Type B pancreatic cell (in vitro differentiated cells): ENCODE data around the gene FNDC10. TPM values are rescaled to one million over a fixed set of nuclear protein-coding genes. Genes with fewer than 3 reads are reported as not detected.

Experiments used
- DNase-seq: peaks from one replicate; pipeline ENCODE4 v3.0.0; 2021; ENCODE audit warnings: mixed read lengths; ENCODE audit not compliant: unreplicated experiment; ENCODE audit errors: extremely low spot score
- H3K27ac Mint-ChIP-seq: 2 replicates; pipeline ENCODE4 v1.8.0; 2021; ENCODE audit warnings: mild to moderate bottlenecking, mixed read lengths
- H3K27me3 Mint-ChIP-seq: 2 replicates; pipeline ENCODE4 v1.8.0; 2021; ENCODE audit warnings: mixed read lengths
- H3K36me3 Mint-ChIP-seq: 2 replicates; pipeline ENCODE4 v1.8.0; 2021; ENCODE audit warnings: mixed read lengths
- H3K4me1 Mint-ChIP-seq: one replicate; pipeline ENCODE4 v1.8.0; 2021; ENCODE audit warnings: mixed read lengths; ENCODE audit not compliant: unreplicated experiment
- H3K4me3 Mint-ChIP-seq: 2 replicates; pipeline ENCODE4 v1.8.0; 2021; ENCODE audit warnings: mild to moderate bottlenecking, mixed read lengths
- H3K9me3 Mint-ChIP-seq: 2 replicates; pipeline ENCODE4 v1.8.0; 2021; ENCODE audit warnings: mixed read lengths
- total RNA-seq: library from RNA; stranded (reverse); gene quantifications from 2 replicates; pipeline ENCODE4 v1.2.1, GENCODE V29; 2021; ENCODE audit warnings: low replicate concordance
- TF ChIP-seq, protein P1 (sequence below): fragments of 200-600 bp; sonication (generic); conservative IDR thresholded peaks from 2 replicates; pipeline ENCODE4 v1.5.0; 2021; ENCODE audit warnings: antibody characterized with exemption, mild to moderate bottlenecking

FNDC10 gene
- total RNA-seq, 1 donor from 2014 or later = 9.3 TPM

DNA sequence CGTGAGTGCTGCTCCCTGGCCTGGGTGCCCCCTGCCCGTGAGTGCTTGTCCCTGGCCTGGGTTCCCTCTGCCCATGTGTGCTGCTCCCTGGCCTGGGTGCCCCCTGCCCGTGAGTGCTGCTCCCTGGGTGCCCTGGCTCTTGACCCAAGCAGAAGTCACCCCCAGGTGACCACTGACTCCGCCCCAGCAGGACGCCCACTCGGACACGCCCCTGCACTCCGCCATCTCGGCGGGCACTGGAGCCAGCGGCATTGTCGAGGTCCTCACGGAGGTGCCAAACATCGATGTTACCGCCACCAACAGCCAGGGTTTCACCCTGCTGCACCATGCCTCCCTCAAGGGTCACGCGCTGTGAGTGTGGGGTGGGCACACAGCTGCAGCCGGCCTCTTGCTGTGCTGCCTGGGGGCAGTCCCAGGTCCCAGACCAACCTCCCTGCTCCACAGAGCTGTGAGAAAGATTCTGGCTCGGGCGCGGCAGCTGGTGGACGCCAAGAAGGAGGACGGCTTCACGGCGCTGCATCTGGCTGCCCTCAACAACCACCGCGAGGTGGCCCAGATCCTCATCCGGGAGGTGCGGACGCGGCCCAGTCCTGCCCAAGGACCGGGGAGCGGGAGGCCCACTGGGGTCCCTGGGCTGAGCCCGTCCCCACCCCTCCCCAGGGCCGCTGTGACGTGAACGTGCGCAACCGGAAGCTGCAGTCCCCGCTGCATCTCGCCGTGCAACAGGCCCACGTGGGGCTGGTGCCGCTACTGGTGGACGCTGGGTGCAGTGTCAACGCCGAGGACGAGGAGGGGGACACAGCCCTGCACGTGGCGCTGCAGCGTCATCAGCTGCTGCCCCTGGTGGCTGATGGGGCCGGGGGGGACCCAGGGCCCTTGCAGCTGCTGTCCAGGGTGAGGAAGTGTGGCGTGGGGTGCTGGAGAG lies 28.2 kb upstream of the FNDC10 start:
- Mint-ChIP-seq H3K9me3 (no peaks in the 10 kb centered on the region), H3K27ac (no peak overlapping the region), H3K4me1 (no peaks in the 10 kb centered on the region), H3K27me3 (peaks cover 6% of the 10 kb centered on the region), H3K4me3 (no peak overlapping the region), H3K36me3 (no peaks in the 10 kb centered on the region)
- DNase-seq = peak; percentile 69
- TF ChIP-seq, protein P1, sequence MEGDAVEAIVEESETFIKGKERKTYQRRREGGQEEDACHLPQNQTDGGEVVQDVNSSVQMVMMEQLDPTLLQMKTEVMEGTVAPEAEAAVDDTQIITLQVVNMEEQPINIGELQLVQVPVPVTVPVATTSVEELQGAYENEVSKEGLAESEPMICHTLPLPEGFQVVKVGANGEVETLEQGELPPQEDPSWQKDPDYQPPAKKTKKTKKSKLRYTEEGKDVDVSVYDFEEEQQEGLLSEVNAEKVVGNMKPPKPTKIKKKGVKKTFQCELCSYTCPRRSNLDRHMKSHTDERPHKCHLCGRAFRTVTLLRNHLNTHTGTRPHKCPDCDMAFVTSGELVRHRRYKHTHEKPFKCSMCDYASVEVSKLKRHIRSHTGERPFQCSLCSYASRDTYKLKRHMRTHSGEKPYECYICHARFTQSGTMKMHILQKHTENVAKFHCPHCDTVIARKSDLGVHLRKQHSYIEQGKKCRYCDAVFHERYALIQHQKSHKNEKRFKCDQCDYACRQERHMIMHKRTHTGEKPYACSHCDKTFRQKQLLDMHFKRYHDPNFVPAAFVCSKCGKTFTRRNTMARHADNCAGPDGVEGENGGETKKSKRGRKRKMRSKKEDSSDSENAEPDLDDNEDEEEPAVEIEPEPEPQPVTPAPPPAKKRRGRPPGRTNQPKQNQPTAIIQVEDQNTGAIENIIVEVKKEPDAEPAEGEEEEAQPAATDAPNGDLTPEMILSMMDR = no peak

DNA sequence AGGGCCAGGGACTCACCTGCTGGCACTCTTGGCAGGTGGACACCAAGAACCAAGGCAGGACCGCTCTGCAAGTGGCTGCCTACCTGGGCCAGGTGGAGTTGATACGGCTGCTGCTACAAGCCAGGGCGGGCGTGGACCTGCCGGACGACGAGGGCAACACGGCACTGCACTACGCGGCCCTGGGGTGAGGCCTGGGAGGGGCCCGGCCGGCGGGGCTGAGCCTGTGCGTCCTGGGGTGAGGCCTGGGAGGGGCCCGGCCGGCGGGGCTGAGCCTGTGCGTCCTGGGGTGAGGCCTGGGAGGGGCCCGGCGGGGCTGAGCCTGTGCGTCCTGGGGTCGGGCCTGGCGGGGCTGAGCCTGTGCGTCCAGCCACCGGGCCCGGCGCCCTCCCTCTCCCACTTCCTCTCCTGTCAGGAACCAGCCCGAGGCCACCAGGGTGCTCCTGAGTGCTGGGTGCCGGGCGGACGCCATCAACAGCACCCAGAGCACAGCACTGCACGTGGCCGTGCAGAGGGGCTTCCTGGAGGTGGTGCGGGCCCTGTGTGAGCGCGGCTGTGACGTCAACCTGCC lies 27.4 kb upstream of the FNDC10 start:
- Mint-ChIP-seq H3K36me3 (no peaks in the 10 kb centered on the region), H3K4me3 (no peak overlapping the region), H3K27ac (no peak overlapping the region), H3K27me3 (peaks cover 6% of the 10 kb centered on the region), H3K4me1 (no peaks in the 10 kb centered on the region), H3K9me3 (no peaks in the 10 kb centered on the region)
- TF ChIP-seq, protein P1 = no peak
- DNase-seq = no peak

DNA sequence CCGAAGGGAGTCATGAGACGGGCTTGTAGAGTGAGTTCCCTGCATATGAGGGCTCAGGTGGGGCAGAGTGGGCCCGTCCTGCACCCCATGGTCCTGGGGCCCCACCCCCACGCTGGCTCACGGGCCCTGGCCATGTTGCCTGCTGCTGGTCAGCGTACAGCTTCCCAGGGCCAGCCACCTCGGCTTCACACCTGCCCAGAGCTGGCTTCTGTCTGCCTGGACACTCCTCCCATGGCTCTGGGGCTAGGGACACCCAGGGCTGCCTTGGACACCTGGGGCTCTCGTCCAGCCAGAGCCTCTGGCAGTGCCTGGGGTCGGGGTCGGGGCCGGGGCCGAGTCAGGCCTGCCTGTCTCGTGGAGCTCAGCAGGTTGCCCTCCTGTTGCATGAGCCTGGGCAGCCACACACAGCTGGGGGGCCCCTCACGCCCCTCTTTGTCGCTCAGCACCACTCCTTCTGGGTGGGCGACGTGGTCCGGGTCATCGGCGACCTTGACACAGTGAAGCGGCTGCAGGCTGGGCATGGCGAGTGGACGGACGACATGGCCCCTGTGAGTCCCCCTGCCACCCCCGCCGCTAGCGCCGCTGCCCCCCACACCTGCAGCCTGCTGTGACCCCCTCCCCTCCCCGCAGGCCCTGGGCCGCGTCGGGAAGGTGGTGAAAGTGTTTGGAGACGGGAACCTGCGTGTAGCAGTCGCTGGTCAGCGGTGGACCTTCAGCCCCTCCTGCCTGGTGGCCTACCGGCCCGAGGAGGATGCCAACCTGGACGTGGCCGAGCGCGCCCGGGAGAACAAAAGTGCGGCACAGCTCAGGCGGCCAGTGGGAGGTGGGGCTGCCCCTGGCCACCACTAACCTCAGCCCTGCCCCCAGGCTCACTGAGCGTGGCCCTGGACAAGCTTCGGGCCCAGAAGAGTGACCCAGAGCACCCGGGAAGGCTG lies 26.5 kb upstream of the FNDC10 start:
- Mint-ChIP-seq H3K4me1 (no peaks in the 10 kb centered on the region), H3K27ac (no peak overlapping the region), H3K27me3 (peaks cover 4% of the 10 kb centered on the region), H3K9me3 (no peaks in the 10 kb centered on the region), H3K4me3 (no peak overlapping the region), H3K36me3 (no peaks in the 10 kb centered on the region)
- TF ChIP-seq, protein P1 = no peak
- DNase-seq = peak; percentile 70

DNA sequence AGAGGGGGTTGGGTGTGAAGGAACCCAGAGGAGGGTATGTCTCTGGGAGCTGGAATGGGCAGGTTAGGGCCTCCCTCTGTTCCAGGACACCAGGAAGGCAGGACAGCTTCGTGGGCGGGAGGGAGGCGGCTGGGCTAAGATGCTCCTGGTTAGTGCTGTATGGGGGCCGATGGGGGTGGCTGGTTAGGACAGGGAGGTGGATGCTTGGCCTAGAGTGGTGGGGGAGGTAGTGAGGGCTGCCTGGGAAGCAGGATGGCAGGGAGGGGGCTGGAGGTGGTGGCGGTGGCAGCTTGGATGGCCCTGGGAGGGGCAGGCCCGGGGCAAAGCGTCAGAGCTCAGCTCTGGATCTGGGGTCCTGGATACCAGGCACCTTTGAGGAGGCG lies 25.9 kb upstream of the FNDC10 start:
- H3K9me3 Mint-ChIP-seq = no peaks in the 10 kb centered on the region

DNA sequence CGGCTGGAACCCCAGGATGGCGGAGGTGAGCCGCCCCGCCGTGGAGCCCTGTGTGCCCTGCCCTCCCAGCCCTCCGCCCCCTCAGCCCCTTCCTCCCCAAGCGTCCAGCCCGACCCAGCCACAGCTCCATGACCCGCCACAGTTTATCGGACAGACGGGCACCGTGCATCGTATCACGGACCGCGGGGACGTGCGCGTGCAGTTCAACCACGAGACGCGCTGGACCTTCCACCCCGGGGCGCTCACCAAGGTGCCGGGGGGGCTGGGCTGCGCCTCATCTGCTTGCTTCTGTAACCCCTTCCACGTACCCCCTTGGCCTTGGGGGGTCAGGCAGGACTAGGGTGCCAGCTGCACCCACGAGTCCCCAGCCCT lies 25.5 kb upstream of the FNDC10 start:
- H3K27me3 Mint-ChIP-seq = peaks cover 2% of the 10 kb centered on the region
- no peaks in the 10 kb centered on the region for H3K4me1 Mint-ChIP-seq
- peak; percentile 67 for DNase-seq
- TF ChIP-seq, protein P1 = no peak
- H3K9me3 Mint-ChIP-seq = no peaks in the 10 kb centered on the region
- no peaks in the 10 kb centered on the region for H3K36me3 Mint-ChIP-seq
- H3K4me3 Mint-ChIP-seq = no peak overlapping the region
- H3K27ac Mint-ChIP-seq = no peak overlapping the region

More for the DNA sequence above, 25.9 kb upstream of the FNDC10 start:
- peaks cover 3% of the 10 kb centered on the region for H3K27me3 Mint-ChIP-seq
- no peak overlapping the region for H3K27ac Mint-ChIP-seq
- TF ChIP-seq, protein P1 = no peak
- H3K36me3 Mint-ChIP-seq = no peaks in the 10 kb centered on the region
- no peak for DNase-seq
- H3K4me3 Mint-ChIP-seq = no peak overlapping the region
- H3K4me1 Mint-ChIP-seq = no peaks in the 10 kb centered on the region
